ENCODE measurements around the gene SPTBN4.

The SPTBN4 gene

DNA sequence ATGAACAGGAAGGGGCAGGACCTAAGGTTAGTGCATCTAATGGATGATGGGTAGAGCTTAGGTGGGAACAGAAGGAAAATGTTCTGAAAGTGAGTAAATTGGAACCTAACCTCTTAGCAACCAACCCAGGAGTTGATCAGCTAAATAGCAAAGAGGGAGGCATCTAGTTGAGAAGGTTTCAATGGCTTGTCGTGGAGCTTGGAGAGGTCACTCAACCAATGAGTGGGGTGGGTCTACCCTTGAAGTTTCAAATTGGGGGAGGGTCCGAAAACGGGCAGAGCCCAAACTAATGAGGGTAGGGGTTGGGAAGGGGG, 104.2 kb downstream of the SPTBN4 start:
- TF ChIP-seq, protein P1, sequence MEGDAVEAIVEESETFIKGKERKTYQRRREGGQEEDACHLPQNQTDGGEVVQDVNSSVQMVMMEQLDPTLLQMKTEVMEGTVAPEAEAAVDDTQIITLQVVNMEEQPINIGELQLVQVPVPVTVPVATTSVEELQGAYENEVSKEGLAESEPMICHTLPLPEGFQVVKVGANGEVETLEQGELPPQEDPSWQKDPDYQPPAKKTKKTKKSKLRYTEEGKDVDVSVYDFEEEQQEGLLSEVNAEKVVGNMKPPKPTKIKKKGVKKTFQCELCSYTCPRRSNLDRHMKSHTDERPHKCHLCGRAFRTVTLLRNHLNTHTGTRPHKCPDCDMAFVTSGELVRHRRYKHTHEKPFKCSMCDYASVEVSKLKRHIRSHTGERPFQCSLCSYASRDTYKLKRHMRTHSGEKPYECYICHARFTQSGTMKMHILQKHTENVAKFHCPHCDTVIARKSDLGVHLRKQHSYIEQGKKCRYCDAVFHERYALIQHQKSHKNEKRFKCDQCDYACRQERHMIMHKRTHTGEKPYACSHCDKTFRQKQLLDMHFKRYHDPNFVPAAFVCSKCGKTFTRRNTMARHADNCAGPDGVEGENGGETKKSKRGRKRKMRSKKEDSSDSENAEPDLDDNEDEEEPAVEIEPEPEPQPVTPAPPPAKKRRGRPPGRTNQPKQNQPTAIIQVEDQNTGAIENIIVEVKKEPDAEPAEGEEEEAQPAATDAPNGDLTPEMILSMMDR (IDR thresholded peaks at IDR 0.05) = no peak

DNA sequence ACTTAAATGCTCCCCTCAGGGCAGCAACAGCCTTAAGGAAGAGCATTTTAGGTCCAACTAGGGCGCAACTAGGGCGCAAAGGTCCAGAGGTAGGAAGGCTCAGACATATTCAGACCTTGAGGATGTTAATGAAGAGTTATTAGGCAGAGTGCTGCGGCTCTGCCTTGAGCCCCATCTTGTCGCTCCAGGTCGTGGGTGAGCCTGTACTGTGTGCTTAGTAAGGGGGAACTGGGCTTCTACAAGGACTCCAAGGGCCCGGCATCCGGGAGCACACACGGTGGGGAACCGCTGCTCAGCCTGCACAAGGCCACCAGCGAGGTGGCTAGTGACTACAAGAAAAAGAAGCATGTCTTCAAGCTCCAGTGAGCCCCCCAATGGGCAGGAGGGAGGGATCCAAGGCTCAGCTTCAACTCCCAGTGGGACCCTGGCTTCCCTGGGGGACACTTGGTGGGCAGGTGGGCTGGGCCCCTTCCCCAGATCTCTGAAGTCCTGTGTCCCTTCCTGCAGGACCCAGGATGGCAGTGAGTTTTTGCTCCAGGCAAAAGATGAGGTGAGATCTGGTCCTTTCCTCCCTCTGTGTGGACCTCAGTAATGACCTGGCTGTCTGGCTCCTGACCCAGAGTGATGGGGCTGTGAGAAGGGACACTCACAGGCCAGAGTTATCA, 105.2 kb downstream of the SPTBN4 start:
- TF ChIP-seq, protein P1 (IDR thresholded peaks at IDR 0.05) = no peak

DNA sequence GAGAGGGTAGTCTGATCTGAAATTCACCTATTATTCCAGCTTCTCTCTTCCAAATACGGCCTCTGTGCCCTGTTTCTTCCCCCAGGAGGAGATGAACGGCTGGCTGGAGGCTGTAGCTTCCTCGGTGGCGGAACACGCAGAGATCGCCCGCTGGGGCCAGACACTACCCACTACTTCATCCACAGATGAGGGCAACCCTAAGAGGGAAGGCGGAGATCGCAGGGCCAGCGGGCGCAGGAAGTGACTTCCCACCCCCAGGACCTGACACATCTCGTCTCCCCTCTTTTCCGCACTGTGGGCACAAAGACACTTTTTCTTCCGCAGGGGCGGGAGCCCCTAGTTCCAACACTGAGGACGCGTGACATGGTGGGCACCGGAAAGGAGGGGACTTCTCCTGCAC, 108.5 kb downstream of the SPTBN4 start:
- TF ChIP-seq, protein P1 (IDR thresholded peaks at IDR 0.05) = no peak

DNA sequence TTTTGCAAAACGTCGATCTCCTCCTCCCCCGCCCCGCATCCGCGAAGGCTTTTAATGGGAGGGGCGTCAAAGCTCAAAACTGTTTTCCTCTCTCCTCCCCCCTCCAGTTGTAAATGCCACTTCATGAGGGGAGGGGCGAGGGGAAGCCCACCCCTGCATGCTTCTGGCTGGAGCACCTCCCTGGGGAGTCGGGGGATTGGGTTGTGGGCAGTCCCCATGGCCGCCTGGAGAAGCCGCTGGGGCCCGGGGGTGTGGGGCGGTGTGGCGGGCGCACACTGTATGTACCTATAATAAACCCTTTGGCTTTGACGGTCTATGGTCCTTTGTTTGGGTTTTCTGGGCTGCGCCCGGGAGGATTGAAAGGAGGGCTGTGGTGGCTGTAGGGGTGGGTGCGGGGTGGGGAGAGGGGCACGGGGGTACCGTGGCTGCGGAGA, 109.4 kb downstream of the SPTBN4 start:
- TF ChIP-seq, protein P1 (IDR thresholded peaks at IDR 0.05) = no peak

DNA sequence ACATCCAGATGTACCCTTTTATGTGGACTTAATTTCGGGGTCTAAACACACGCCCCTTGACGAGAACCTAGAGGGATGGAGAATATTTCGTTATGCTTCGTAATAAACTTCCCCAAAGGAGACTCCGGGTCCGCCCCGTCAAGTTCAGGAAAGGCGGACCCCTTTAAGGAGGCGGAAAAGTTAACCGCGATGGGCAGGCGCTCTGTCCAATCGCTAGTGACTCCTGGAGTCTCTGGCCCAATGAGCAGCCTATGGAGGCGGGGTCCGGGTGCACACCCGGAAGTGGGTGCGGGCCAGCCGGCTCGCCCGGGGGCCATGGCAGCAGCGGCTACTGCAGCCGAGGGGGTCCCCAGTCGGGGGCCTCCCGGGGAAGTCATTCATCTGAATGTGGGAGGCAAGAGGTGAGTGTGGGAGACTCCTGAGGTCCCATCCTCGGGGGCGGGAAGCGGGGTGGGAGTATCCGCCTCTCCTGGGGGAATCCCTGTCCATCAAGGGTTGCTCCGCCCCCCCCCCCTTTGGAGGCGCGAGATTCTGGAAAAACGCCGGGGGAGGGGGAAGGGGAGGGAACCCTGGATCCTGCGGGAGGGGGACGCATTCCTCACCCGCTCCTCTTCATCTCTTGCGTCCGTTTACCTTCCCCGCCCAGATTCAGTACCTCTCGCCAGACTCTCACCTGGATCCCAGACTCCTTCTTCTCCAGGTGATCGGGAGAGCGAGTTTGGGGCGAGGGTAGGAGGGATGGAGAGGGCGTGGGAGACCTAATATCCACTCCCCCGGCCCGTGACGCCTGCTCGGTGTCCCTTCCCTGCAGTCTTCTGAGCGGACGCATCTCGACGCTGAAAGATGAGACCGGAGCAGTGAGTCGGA, 110.0 kb downstream of the SPTBN4 start, which contains the start of gene SHKBP1:
SHKBP1 (plus strand) TSS at position 289 of the 867 bp plus-strand sequence; CDS start at position 316, 27 bp downstream.
- TF ChIP-seq, protein P1 (IDR thresholded peaks at IDR 0.05) = no peak

DNA sequence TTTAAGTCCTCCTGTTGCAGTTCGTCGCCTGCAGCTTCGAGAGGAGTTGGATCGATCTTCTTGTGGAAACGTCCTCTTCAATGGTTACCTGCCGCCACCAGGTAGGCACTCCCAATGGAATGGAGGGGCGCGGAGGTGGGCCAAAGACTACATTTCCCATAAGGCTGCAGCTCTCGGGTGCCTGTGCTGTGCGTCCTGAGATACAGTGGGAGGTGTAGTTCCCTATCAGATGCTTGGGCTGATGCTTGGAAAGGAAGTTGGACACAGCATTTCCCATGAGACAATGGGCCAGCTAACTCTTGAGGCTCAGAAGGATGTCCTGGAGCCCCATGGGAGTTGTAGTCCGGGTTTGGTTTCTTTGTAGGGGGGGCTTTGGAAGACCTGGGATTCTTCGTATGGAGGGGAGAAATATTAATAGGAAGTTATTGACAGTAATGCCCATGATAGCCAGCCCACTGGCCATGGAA, 111.7 kb downstream of the SPTBN4 start:
- TF ChIP-seq, protein P1 (IDR thresholded peaks at IDR 0.05) = no peak

DNA sequence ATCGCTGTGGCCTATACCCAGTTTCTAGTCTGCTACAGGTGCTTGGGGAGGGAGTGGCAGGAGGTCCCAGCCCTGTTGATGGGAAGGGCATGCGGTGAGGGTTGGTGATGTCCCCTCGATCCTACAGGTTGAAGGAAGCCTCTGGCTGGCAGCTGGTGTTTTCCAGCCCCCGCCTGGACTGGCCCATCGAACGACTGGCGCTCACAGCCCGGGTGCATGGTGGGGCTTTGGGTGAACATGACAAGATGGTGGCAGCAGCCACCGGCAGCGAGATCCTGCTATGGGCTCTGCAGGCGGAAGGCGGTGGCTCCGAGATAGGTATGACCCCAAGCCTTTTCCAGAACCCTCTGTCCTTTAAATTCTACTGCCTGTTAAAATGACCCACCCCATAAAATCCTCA, 113.8 kb downstream of the SPTBN4 start:
- TF ChIP-seq, protein P1 (IDR thresholded peaks at IDR 0.05) = no peak

Data from LNCAP (cell line).